HepG2 (cell line): ENCODE data around the gene LYRM4. TPM values are rescaled to one million over a fixed set of nuclear protein-coding genes. Genes with fewer than 3 reads are reported as not detected.

Experiments
- ATAC-seq: fragments of 200-7000 bp; cut with Tn5 transposase; 3 replicates; pipeline ENCODE4 v1.9.1; 2020; ENCODE audit warnings: mild to moderate bottlenecking, moderate library complexity
- BruUV-seq: library from RNA; stranded (reverse); fragments of 400-500 nt; replicated peaks from 2 replicates; lab custom pipeline; 2021; lab: Mats Ljungman, UMichigan
- CTCF ChIA-PET: fragments of 300-600 bp; formaldehyde crosslinking; extraction: SDS; loops from one replicate; lab custom pipeline; 2021; ENCODE audit warnings: low total read pairs, inconsistent platforms, low intra/inter-chr PET ratio; lab: Yijun Ruan, JAX
- POLR2A ChIA-PET: fragments of 350-600 bp; sonication (Branson Sonifier 250); formaldehyde crosslinking; loops from one replicate; lab custom pipeline; 2020; ENCODE audit warnings: antibody characterized with exemption, inconsistent platforms; lab: Yijun Ruan, JAX
- DNase-seq: peaks from one replicate; pipeline ENCODE4 v3.0.0-alpha.2; 2015; ENCODE audit warnings: low spot score
- FAIRE-seq: peaks from 3 replicates; lab custom pipeline; 2011; peaks lifted over from hg19 to GRCh38; lab: Jason Lieb, UNC
- H2AFZ ChIP-seq: one replicate; pipeline ENCODE4 v1.6.1; 2011; ENCODE audit warnings: low read length, inconsistent platforms
- H3K27ac ChIP-seq: fragments of 300-600 bp; 3 replicates; pipeline ENCODE4 v1.8.0; 2011; ENCODE audit warnings: mixed run types, mild to moderate bottlenecking, mixed read lengths, low read length, inconsistent platforms; ENCODE audit not compliant: insufficient read depth; ENCODE audit errors: extremely low read length
- H3K27me3 ChIP-seq, 2 experiments: fragments of 200-600 bp in 1 of 2; 2 replicates in 1 of 2; 3 replicates in 1 of 2; pipeline versions ENCODE4 v1.6.0 to v1.8.0; 2011; ENCODE audit warnings: low read length in 2 of 2, mild to moderate bottlenecking in 2 of 2, moderate library complexity in 2 of 2, inconsistent platforms in 1 of 2; ENCODE audit not compliant: insufficient read depth in 2 of 2, control insufficient read depth in 1 of 2
- H3K36me3 ChIP-seq, 2 experiments: fragments of 200-600 bp in 1 of 2; replicated peaks in 1 of 2; 2 replicates in 1 of 2; 3 replicates in 1 of 2; pipeline versions ENCODE4 v1.5.1 to v1.8.0; 2011; ENCODE audit warnings: low read length in 2 of 2, inconsistent platforms in 1 of 2; ENCODE audit not compliant: insufficient read depth in 2 of 2, control insufficient read depth in 1 of 2
- H3K4me1 ChIP-seq: 2 replicates; pipeline ENCODE4 v1.5.1; 2012; ENCODE audit warnings: low read length, inconsistent platforms; ENCODE audit not compliant: insufficient read depth
- H3K4me2 ChIP-seq: 2 replicates; pipeline ENCODE4 v1.6.0; 2011; ENCODE audit warnings: low read depth, low read length, inconsistent platforms
- H3K4me3 ChIP-seq, 3 experiments: fragments of 200-600 bp in 1 of 3; sonication (generic), shearing (Covaris generic) in 1 of 3; replicated peaks in 1 of 3; 2 replicates each; pipeline ENCODE4 v1.5.1; 2011 to 2016; ENCODE audit warnings: low read length in 3 of 3, inconsistent platforms in 2 of 3, low read depth in 2 of 3, mild to moderate bottlenecking in 2 of 3, control low read depth in 1 of 3, mixed read lengths in 1 of 3; ENCODE audit not compliant: insufficient read depth in 1 of 3
- H3K79me2 ChIP-seq: one replicate; pipeline ENCODE4 v1.6.1; 2011; ENCODE audit warnings: low read length, inconsistent platforms; ENCODE audit not compliant: insufficient read depth
- H3K9ac ChIP-seq: 2 replicates; pipeline ENCODE4 v1.6.0; 2011; ENCODE audit warnings: mild to moderate bottlenecking, low read depth, low read length, inconsistent platforms; ENCODE audit not compliant: insufficient read depth
- H3K9me3 ChIP-seq: 2 replicates; pipeline ENCODE4 v1.5.1; 2012; ENCODE audit warnings: mild to moderate bottlenecking, low read length
- H4K20me1 ChIP-seq: 2 replicates; pipeline ENCODE4 v1.6.0; 2011; ENCODE audit warnings: inconsistent platforms, mild to moderate bottlenecking, low read length, moderate library complexity; ENCODE audit not compliant: insufficient read depth
- ATF4 ChIP-seq, 2 experiments: fragments of 450-650 bp in 1 of 2; sonication (generic) in 1 of 2; formaldehyde crosslinking; IDR thresholded peaks; 2 replicates each; pipeline versions ENCODE4 v1.5.0 to v1.8.0; 2020 to 2022; ENCODE audit warnings: mild to moderate bottlenecking in 1 of 2, missing genetic modification reagents in 1 of 2
- GATAD2A ChIP-seq: IDR thresholded peaks from 2 replicates; pipeline ENCODE4 v1.6.1; 2016
- HNF4A ChIP-seq: sonication (generic); formaldehyde crosslinking; IDR thresholded peaks from 2 replicates; pipeline ENCODE4 v1.4.0; 2020; ENCODE audit warnings: missing genetic modification reagents
- MATR3 ChIP-seq: sonication (generic); formaldehyde crosslinking; IDR thresholded peaks from 2 replicates; pipeline ENCODE4 v1.4.0; 2020; ENCODE audit warnings: missing genetic modification reagents
- MED1 ChIP-seq: sonication (generic); formaldehyde crosslinking; IDR thresholded peaks from 2 replicates; pipeline ENCODE4 v1.4.0; 2020; ENCODE audit warnings: missing genetic modification reagents
- SAP130 ChIP-seq: IDR thresholded peaks from 2 replicates; pipeline ENCODE4 v1.6.1; 2016; ENCODE audit warnings: low read depth
- SNAPC5 ChIP-seq: sonication (generic); formaldehyde crosslinking; IDR thresholded peaks from 2 replicates; pipeline ENCODE4 v1.8.1; 2023; ENCODE audit warnings: mild to moderate bottlenecking, missing genetic modification reagents, borderline replicate concordance
- SOX13 ChIP-seq, 3 experiments: fragments of 450-650 bp in 1 of 3; sonication (generic) in 1 of 3; formaldehyde crosslinking in 1 of 3; IDR thresholded peaks in 2 of 3; conservative IDR thresholded peaks in 1 of 3; 2 replicates each; pipeline versions ENCODE4 v1.5.0 to v1.6.1; 2016 to 2020; ENCODE audit warnings: antibody characterized with exemption in 1 of 3, mild to moderate bottlenecking in 1 of 3, missing compliant biosample characterization in 1 of 3, missing genetic modification reagents in 1 of 3, moderate library complexity in 1 of 3
- SOX5 ChIP-seq: IDR thresholded peaks from 2 replicates; pipeline ENCODE4 v1.6.1; 2016; ENCODE audit warnings: borderline replicate concordance
- SOX6 ChIP-seq, 2 experiments: fragments of 450-650 bp in 1 of 2; sonication (generic) in 1 of 2; formaldehyde crosslinking in 1 of 2; IDR thresholded peaks; 2 replicates each; pipeline versions ENCODE4 v1.4.0 to v1.6.1; 2017 to 2020; ENCODE audit warnings: antibody characterized with exemption in 1 of 2, mild to moderate bottlenecking in 1 of 2, missing genetic modification reagents in 1 of 2
- STAG1 ChIP-seq: sonication (generic); formaldehyde crosslinking; IDR thresholded peaks from 2 replicates; pipeline ENCODE4 v1.4.0; 2020; ENCODE audit warnings: missing genetic modification reagents
- TOPORS ChIP-seq: sonication (generic); formaldehyde crosslinking; IDR thresholded peaks from 2 replicates; pipeline ENCODE4 v1.8.0; 2023; ENCODE audit warnings: mild to moderate bottlenecking, missing genetic modification reagents
- ZNF382 ChIP-seq: sonication (generic); formaldehyde crosslinking; IDR thresholded peaks from 2 replicates; pipeline ENCODE4 v1.5.0; 2020; ENCODE audit warnings: missing genetic modification reagents, mild to moderate bottlenecking, borderline replicate concordance
- ZNF687 ChIP-seq: sonication (generic); formaldehyde crosslinking; IDR thresholded peaks from 2 replicates; pipeline ENCODE4 v1.5.1; 2020; ENCODE audit warnings: mild to moderate bottlenecking, missing genetic modification reagents, moderate library complexity
- ZNF770 ChIP-seq: sonication (generic); formaldehyde crosslinking; IDR thresholded peaks from 2 replicates; pipeline ENCODE4 v1.5.0; 2020; ENCODE audit warnings: mild to moderate bottlenecking, missing genetic modification reagents
- ZNF782 ChIP-seq: sonication (generic); formaldehyde crosslinking; IDR thresholded peaks from 2 replicates; pipeline ENCODE4 v1.4.0; 2020; ENCODE audit warnings: missing genetic modification reagents, mild to moderate bottlenecking, borderline replicate concordance
- WGBS: methylation state at CpG from one replicate; pipeline ENCODE4 v1.1.6; 2017; ENCODE audit warnings: low lambda C conversion rate; 5-methylcytosine and 5-hydroxymethylcytosine counted together
- in situ Hi-C: cut with HindIII; loops from 2 replicates; pipeline ENCODE4 v1.10.0; 2017; ENCODE audit warnings: low pct_unique_long_range_greater_than_20kb; ENCODE audit not compliant: extremely low pct_ligation_motif_present
- intact Hi-C: fragments of 100-400 bp; cut with micrococcal nuclease; formaldehyde crosslinking; loops from one replicate; pipeline ENCODE4 v1.10.0; 2022; ENCODE audit not compliant: unreplicated experiment
- polyA plus RNA-seq, 8 experiments: library from polyadenylated mRNA; depleted of rRNA in 3 of 8; stranded (reverse) in 7 of 8; unstranded in 1 of 8; fragments of >200 nt; fragmentation: Illumina TruSeq in 4 of 8; extraction: Trizol in 4 of 8; gene quantifications; 2 replicates each; pipeline versions ENCODE4 v1.2.1 to v1.2.3, GENCODE V29; 2011 to 2016; ENCODE audit warnings: low read depth in 4 of 8, missing spikeins in 1 of 8, mixed read lengths in 1 of 8; ENCODE audit not compliant: insufficient read depth in 1 of 8
- total RNA-seq, 5 experiments: library from RNA; depleted of rRNA; stranded (reverse); fragments of >200 nt; fragmentation: Illumina TruSeq; extraction: Trizol; gene quantifications; 2 replicates each; pipeline ENCODE4 v1.2.3, GENCODE V29; 2016; ENCODE audit warnings: low read depth in 1 of 5

Gene LYRM4
- total and polyA plus RNA-seq, 2 of the 13 experiments (the other 11 are each of a cell fraction or from before 2014, with no cell fraction given) = 64.6 to 67.5 TPM

DNA sequence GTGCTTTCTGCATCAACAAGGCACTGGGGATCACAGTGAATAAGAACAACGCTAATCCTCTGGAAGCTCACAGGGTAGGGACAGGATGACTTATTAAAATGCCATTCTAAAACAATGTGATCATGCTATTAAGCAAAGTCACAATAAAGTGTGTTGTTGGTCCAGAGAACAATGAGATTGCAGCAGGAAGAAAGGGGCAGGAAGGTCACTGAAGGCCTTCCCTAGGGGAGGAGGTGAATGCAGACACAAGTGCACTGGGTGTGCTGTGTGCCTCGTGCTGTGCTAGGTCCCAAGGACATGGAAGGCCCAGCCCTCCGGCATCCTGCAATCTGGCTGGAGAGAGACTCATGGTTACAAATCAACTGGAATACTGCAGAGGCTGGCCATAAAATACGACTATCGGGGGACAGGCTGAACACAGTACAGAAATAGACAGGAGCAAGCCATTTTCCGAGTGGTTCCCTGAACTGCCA, 55.7 kb downstream of the LYRM4 start:
- no peak overlapping the region for H3K4me3 ChIP-seq
- in situ Hi-C loops = no loop called here
- ChIA-PET POLR2A (interaction anchor here (1.0 to 1.6 kb wide), 6 partner anchors 9 to 146 kb away, joined by 3 to 10 read pairs (median 6); partner anchors contain the start of genes FARS2 and LYRM4), CTCF (no interaction called here)
- H4K20me1 ChIP-seq = no peaks in the 10 kb centered on the region
- peaks cover 2 to 17% of the 10 kb centered on the region in 2 experiments; a peak in 4 of 5 replicates for H3K36me3 ChIP-seq
- H3K27ac ChIP-seq = peak overlapping the region; percentile 53
- no peak overlapping the region; the same call in 1 of the 2 replicates for H3K9ac ChIP-seq
- H3K27me3 ChIP-seq = no peaks in the 10 kb centered on the region
- no peaks in the 10 kb centered on the region for H3K9me3 ChIP-seq
- no TSS peak for BruUV-seq
- H2AFZ ChIP-seq = no peak overlapping the region
- DNase-seq = no peak
- FAIRE-seq = peak; percentile 40
- intact Hi-C loops = loop anchor here (5.0 kb wide), 2 partner anchors 63 to 148 kb away; no protein-coding TSS in a partner anchor
- 79% methylated on average over 6 of the region's 6 CpGs for WGBS
- H3K4me2 ChIP-seq = peak overlapping the region; percentile 16; the same call in 1 of the 2 replicates
- peaks cover 10% of the 10 kb centered on the region for H3K79me2 ChIP-seq
- ATAC-seq = no peak
- peaks cover 50% of the 10 kb centered on the region for H3K4me1 ChIP-seq
- TF ChIP-seq TOPORS (CRISPR knock-in tag) (no peak), HNF4A (CRISPR knock-in tag) (peak; percentile 15; the same call in 1 of the 2 replicates), MED1 (CRISPR knock-in tag) (peak; percentile 55), SNAPC5 (CRISPR knock-in tag) (0 out of 2 replicates have a peak, but pooled peaks have one; percentile 10), MATR3 (no peak), ATF4 (CRISPR knock-in tag; IDR thresholded peaks at IDR 0.05) (0 out of 4 replicates have a peak, but pooled peaks of 1 of the 2 experiments have one; percentile 18), SAP130 (CRISPR knock-in tag) (0 out of 2 replicates have a peak, but pooled peaks have one; percentile 17), SOX5 (CRISPR knock-in tag) (peak; percentile 89), STAG1 (no peak), ZNF782 (CRISPR knock-in tag) (no peak), ZNF770 (no peak), SOX6 (IDR thresholded peaks at IDR 0.05) (no peak), SOX6 (CRISPR knock-in tag; IDR thresholded peaks at IDR 0.05) (peak; percentile 85), ZNF687 (CRISPR knock-in tag) (peak; percentile 45), GATAD2A (peak; percentile 33; the same call in 1 of the 2 replicates), SOX13 (IDR thresholded peaks at IDR 0.05) (0 out of 2 replicates have a peak, but pooled peaks have one; percentile 30), SOX13 (CRISPR knock-in tag; conservative IDR thresholded peaks at IDR 0.05 in 1 of 2, IDR thresholded peaks at IDR 0.05 in 1 of 2) (peak in 1 of 2 experiments; percentile 93; a peak in 2 of 4 replicates), ZNF382 (CRISPR knock-in tag) (no peak)
